ENCODE results near the gene LNX1.
A peak's percentile ranks its signal among the peaks of the same experiment; 100 is the strongest.

The LNX1 gene

GRCh38 chr4:53574528-53574927 lies 16.8 kb downstream of the LNX1 start:
- DNase-seq (ENCODE audit: low read depth in 4 of 4, low spot score in 1 of 4), result no peak

DNA sequence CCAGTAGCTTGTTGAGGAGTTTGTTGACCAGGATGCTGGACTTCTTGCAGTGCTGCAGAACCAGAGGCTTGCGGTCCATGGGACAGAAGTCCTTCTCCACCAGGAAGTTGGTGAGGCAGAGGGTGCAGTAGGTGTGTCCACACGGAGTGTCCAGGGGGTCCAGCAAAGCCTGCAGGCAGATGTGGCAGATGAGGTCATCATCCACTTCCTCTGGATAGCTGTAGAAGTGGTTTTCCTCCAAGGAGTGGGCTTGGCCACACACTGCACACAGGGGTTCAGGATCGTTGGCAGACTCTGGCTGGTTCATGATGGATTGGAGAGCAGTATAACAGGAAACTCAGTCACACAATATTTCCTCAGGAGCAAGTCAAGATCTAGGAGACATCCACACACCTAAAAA lies 17.6 kb downstream of the LNX1 start:
- DNase-seq (ENCODE audit: low read depth in 4 of 4, low spot score in 1 of 4), result no peak

GRCh38 chr4:53572600-53572994 lies 18.7 kb downstream of the LNX1 start:
- no peak for DNase-seq (ENCODE audit: low read depth in 4 of 4, low spot score in 1 of 4)

- no peak for DNase-seq (ENCODE audit: low read depth in 4 of 4, low spot score in 1 of 4)
Observed at GRCh38 chr4:53571936-53572599, 19.2 kb downstream of the LNX1 start.

- DNase-seq (ENCODE audit: low read depth in 4 of 4, low spot score in 1 of 4), result peak in 2 of 4 experiments; percentile 8 to 17
Observed at GRCh38 chr4:53563824-53564223, 27.5 kb downstream of the LNX1 start.

GRCh38 chr4:53562409-53562808 lies 28.9 kb downstream of the LNX1 start:
- DNase-seq (ENCODE audit: low read depth in 4 of 4, low spot score in 1 of 4), result no peak

DNA sequence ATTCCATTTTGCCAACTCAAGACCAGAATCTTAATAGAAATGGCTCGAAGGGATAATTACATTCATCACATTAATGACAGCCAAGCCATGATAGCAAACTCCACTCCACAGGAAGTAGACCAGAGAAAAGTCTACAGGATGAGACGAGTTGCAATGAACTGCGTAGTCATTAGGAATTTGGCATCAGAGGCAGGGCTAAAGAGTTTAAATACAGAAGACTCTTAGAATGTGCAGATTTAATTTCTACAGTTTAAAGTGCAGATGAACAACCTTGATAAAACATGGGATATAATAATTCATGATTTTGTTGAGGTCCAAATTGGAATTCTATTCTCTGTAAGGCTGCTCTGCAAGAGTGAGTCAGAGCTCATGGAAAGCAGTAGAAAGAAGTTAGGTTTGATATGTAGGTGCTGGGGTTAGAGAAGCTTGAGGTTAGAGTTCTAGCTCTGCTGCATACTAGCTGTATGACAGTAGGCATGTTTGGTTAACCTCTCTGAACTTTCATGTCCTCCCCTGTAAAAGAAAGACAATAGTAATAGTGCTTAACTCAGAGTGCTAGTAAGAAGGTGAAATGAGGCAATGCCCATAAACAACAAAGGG lies 32.2 kb downstream of the LNX1 start:
- no peak for DNase-seq (ENCODE audit: low read depth in 4 of 4, low spot score in 1 of 4)

DNA sequence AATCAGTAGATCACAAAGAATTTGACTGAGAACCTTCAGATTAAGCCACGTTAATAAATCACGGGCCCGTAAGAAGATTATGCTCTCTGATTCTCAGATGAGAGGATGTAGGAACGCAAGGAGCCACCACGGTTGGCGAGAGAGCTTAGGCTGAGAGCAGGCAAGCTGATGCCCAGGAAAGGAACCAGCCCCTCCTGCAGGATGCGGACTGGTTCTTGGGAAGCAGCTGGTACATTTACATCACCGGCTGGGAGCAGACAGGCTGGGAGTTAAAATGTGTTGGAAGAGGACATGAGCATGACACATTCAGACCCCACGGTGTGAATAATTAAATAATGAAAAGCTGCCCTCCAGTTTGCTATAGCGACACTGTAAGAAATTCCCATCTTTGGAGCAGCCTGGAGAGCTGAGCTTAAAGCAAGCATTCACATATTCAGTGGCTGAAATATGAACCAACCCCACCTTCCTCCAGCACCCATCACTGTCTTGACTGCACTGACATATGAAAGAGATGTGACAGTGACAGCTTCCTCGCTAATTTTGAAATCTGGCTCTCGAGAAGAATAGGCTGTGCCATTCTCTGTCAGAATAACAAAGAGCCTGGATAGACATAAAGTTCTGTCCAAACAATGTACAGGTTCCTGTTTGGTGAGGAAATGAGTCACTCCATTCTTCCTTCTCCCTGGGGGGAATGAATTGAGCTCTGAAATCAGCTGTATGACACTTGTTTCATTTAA lies 33.1 kb downstream of the LNX1 start:
- no peak for DNase-seq (ENCODE audit: low read depth in 4 of 4, low spot score in 1 of 4)

GRCh38 chr4:53557669-53558064 lies 33.6 kb downstream of the LNX1 start:
- no peak for DNase-seq (ENCODE audit: low read depth in 4 of 4, low spot score in 1 of 4)

DNA sequence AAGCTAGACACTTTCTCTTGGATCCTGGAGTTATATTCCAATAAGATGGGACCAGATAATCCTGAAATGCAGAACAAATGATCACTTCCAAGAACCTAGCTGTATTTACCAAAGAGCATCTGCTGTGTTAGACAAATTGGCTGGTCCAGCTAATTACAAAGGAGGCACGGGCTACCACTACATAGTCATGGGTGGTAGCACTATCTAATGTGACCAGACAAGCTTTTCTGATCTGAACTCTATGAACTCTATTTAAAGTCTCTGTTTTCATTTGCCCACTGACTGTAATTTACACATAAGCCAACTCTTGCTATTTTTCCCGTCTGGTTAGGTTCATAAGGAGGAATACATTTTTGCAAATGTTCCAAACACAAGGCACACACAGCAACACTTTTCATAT lies 34.6 kb downstream of the LNX1 start:
- DNase-seq (ENCODE audit: low read depth in 4 of 4, low spot score in 1 of 4), result no peak

DNA sequence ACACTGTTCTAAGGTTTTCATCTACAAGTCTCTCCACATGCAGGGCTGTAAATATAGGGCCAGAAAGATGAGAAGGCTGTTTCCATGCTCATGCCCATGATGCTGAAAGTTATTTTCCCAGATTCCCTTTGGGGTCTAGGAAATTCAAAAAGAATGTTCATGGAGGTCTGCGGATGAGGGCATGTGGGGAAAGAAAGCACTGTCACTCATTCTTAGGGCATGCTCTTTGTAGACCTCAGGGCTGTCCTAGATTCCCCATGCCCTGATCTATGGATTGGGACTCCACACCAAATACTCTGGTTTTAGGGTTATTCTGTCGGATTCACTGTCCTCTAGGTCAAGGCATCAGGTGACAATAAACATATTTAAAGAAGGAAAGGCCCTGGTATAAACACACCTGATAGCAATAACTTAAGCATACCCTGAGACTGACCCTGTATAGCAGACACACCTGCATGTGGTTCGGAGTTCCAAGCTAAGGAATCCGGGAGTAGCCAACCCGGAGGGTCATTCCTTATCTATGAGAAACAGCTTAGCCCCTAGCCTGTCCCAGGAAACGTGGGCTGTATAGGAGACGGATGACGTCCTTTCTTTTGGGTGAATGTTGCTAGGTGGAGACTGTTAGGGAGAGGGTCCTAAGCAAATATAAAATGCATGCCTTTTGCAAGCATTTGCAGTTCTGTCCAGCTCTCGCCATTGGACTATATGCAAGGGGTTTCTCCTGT lies 37.6 kb downstream of the LNX1 start:
- DNase-seq (ENCODE audit: low read depth in 4 of 4, low spot score in 1 of 4), result no peak

- no peak for DNase-seq (ENCODE audit: low read depth in 4 of 4, low spot score in 1 of 4)
Observed at GRCh38 chr4:53552711-53553110, 38.6 kb downstream of the LNX1 start.

DNA sequence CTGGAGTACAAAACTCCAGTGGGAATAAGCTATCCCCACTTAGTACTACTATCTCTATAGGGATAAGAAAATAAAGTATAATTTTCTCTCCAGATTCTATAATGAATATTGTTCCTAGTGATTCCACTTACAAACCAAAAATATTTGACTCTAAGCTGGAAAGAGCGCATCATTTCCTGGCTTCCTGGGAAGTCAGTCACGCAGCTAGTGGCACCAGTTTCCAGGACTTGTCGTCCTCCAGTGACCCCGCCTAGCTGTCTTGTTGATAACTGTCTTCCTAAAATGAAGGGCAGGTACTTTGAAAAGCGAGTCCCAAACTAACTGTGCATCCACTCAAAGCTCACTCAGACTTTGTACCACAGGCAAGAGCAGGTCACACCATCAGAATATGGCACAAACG lies 39.3 kb downstream of the LNX1 start:
- DNase-seq (ENCODE audit: low read depth in 4 of 4, low spot score in 1 of 4), result no peak

- DNase-seq (ENCODE audit: low read depth in 4 of 4, low spot score in 1 of 4), result no peak
Observed at GRCh38 chr4:53551281-53551864, 39.9 kb downstream of the LNX1 start.

- DNase-seq (ENCODE audit: low read depth in 4 of 4, low spot score in 1 of 4), result no peak
Observed at GRCh38 chr4:53548662-53549061, 42.6 kb downstream of the LNX1 start.

DNA sequence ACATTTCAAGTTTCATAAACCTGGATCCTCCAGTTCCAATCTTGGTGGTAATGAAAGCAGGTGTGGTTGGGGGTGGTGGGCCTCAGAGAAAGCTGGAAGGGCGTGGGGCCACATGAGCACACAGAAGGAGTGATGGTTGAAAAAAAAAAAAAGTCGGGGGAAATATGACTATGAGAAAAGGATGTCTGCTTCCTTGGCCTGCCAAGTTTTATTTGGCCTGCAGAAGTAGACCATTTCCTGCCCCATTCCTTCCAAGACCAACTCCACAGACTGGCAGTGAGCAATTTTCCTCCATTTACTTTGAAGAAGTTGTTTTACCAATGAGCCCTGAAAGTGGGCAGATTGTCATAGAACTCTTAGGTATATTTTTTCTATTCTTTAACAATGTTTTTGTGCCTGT lies 43.3 kb downstream of the LNX1 start:
- no peak for DNase-seq (ENCODE audit: low read depth in 4 of 4, low spot score in 1 of 4)

GRCh38 chr4:53545942-53546581 lies 45.2 kb downstream of the LNX1 start:
- no peak for DNase-seq (ENCODE audit: low read depth in 4 of 4, low spot score in 1 of 4)

DNA sequence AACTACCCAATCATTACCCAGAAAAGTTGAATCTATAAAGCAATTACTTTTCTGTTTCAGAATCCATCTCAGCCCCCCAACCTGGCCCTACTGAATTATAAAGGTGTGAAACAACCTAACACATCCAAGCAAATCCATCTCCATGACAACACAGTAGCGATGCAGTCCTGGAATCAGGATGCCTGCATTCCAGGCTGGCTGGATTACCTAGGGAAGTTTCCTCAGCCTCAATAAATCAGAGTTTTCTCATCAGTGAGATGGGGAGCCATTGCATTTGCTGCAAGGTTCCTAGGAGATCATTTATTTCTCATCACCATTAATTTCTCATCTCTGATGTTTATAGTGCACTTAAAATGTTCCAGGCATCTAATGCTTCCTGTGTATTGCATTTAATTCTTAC lies 46.0 kb downstream of the LNX1 start:
- DNase-seq (ENCODE audit: low read depth in 4 of 4, low spot score in 1 of 4), result no peak

DNA sequence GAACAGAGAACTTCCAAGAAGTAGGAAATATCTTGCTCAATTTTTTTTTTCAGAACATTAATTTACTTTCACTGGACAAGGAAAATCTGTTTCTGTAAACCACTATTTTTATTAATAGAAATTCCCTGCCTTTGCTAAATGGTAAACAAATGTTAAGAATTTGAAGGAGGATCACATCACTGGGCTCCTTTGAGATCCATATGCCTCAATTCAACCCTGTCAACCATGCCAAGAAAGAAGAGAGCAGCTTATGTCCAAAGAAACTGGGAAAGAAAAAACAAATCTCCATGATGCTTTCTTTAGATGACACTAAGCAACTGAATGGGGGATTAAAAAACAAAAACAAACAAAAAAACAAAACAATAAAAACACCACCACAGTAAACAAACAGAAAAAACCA lies 47.7 kb downstream of the LNX1 start:
- DNase-seq (ENCODE audit: low read depth in 4 of 4, low spot score in 1 of 4), result no peak

DNA sequence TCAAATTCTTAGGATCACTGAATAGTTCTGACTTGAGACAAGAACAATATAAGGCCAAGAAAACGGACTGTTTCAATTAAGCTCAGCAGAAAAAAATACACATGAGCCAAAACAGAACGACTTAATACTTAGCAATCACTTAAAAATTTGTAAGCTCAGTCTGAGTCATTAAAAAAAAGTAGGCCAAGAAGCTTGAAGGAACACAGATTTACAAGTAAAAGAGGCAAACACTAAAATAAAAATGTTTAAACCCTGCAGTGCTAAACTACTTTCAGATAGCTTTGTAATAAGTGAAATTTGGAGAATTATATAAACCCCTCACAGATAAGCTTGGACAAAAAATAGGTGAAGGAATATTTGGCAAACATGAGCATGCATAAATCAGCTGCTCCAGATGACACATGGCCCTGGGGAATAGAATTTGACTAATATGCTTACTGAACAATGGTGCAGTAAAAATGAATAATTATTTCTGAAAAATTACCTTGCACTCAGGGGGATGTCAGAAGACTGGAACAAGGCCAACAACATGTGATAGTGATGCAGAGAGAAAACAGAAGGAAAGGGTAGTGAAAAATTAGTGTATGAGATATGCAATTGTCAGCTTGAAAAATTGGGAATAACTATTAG lies 49.6 kb downstream of the LNX1 start:
- DNase-seq (ENCODE audit: low read depth in 4 of 4, low spot score in 1 of 4), result no peak

GRCh38 chr4:53538756-53539155 lies 52.5 kb downstream of the LNX1 start:
- no peak for DNase-seq (ENCODE audit: low read depth in 4 of 4, low spot score in 1 of 4)

All from stimulated activated CD4-positive, alpha-beta T cell treated with anti-CD3 and anti-CD28 coated beads, Interleukin-1b, Interleukin-23, amount 100 ng/mL, for 24 hours (primary cell).